Heart right ventricle (tissue), 16 donors: Measurements from ENCODE around the gene ZRANB1. TPM values are rescaled to one million over a fixed set of nuclear protein-coding genes. Genes with fewer than 3 reads are reported as not detected.

Experiments used
- ATAC-seq, 8 donors: fragments of 200-7000 bp; cut with Tn5 transposase; one replicate each; pipeline ENCODE4 v1.9.1; 2020; ENCODE audit warnings: mild to moderate bottlenecking in 8 of 8, moderate library complexity in 8 of 8, moderate number of reproducible peaks in 1 of 8
- DNase-seq, 2 donors: peaks; one replicate each; pipeline ENCODE4 v3.0.0-alpha.2; 2020
- H3K27ac ChIP-seq, 10 donors: fragments of 200-600 bp; sonication (generic) in 2 of 10; one replicate each; pipeline versions ENCODE4 v1.5.0 to v1.8.0; 2020 to 2022; ENCODE audit warnings: mild to moderate bottlenecking in 3 of 10
- H3K27me3 ChIP-seq, 7 donors: fragments of 200-600 bp; one replicate each; pipeline ENCODE4 v1.8.0; 2021 to 2022; ENCODE audit warnings: mild to moderate bottlenecking in 2 of 7
- H3K36me3 ChIP-seq, 9 donors: fragments of 200-600 bp; sonication (generic) in 1 of 9; one replicate each; pipeline versions ENCODE4 v1.5.0 to v1.8.0; 2020 to 2022; ENCODE audit warnings: mild to moderate bottlenecking in 2 of 9
- H3K4me1 ChIP-seq, 9 donors: fragments of 200-600 bp; sonication (generic) in 1 of 9; one replicate each; pipeline versions ENCODE4 v1.5.0 to v1.8.0; 2020 to 2022; ENCODE audit warnings: mild to moderate bottlenecking in 4 of 9
- H3K4me3 ChIP-seq, 10 donors: fragments of 200-600 bp; sonication (generic) in 2 of 10; one replicate each; pipeline versions ENCODE4 v1.5.0 to v1.8.0; 2020 to 2022; ENCODE audit warnings: mild to moderate bottlenecking in 7 of 10, moderate library complexity in 2 of 10
- H3K9me3 ChIP-seq, 11 donors: fragments of 200-600 bp in 10 of 11; sonication (generic) in 2 of 11; one replicate each; pipeline versions ENCODE4 v1.5.0 to v1.8.0; 2013 to 2022; ENCODE audit warnings: mild to moderate bottlenecking in 2 of 11, control low read depth in 1 of 11, moderate library complexity in 1 of 11
- WGBS, 2 donors: extraction: QIAGEN DNeasy Blood & Tissue Kit; methylation state at CpG; one replicate each; pipeline ENCODE4 v1.1.7; 2013; ENCODE audit warnings: inconsistent platforms in 1 of 2; 5-methylcytosine and 5-hydroxymethylcytosine counted together
- intact Hi-C, 10 donors: fragments of 100-400 bp; cut with DNase I; formaldehyde crosslinking; loops; one replicate each; pipeline versions ENCODE4 v1.11.1 to v1.14.2; 2022
- polyA plus RNA-seq, 2 donors: library from polyadenylated mRNA; stranded (reverse); fragments of 200-250 nt; gene quantifications; one replicate each; pipeline ENCODE4 v1.2.3, GENCODE V29; 2013
- total RNA-seq, 10 donors: library from RNA; stranded (reverse); fragmentation: NEBNext Ultra II Directional in 3 of 10; extraction: Animal tissue kit (Norgen Biotek cat#: 25700) in 3 of 10; gene quantifications; one replicate each; pipeline versions ENCODE4 v1.2.1 to v1.2.4, GENCODE V29; 2021 to 2023
- TF ChIP-seq, protein P1 (sequence below), 9 donors: fragments of 200-600 bp; sonication (generic) in 2 of 9; IDR thresholded peaks; one replicate each; pipeline versions ENCODE4 v1.5.0 to v1.8.0; 2021 to 2022; ENCODE audit warnings: antibody characterized with exemption in 9 of 9, mild to moderate bottlenecking in 5 of 9, moderate library complexity in 1 of 9
- donor health status: Arrhythmogenic right ventricular cardiomyopathy.
- donor health status: ischemic (EF 13 %, LVEDD 7.1; RV severe dilation, severe dysfunction).
- donor health status: healthy with polysubstance abuse.
- donor health status: DM: no; HTN: yes; CAD: no.
- donor health status: DM: no; HTN: no; CAD: no.
- donor health status: ischemic (EF 25% LVEDD 6.9; RV normal size, moderate dysfunction).
- donor health status: ischemic (EF 25% LVEDD 5.7; RV mildly dilated, moderate dysfunction).
- donor health status: healthy.
- donor health status: DM: yes; HTN: yes; CAD: no.
- donor health status: Ischemic cardiomyopathy.
- donor health status: ischemic (EF 35%, LVEDD 5.7; RV mildly dilated, moderate dysfunction).
- donor health status: nonischemic (EF 11% LVEDD 7.7; RV severe dilation, severe dysfunction).
- donor health status: DM: yes; HTN: yes; CAD: no.
- donor health status: PGD.
- donor health status: ischemic (EF 29% LVEDD 5.4; RV normal size, mild dysfunction).
- donor health status: nonischemic (EF 23%, LVEDD 6.1; RV moderate dilation, normal function).

The ZRANB1 gene
- total and polyA plus RNA-seq, 12 donors = 13.0 to 33.2 (median 27.5) TPM

DNA sequence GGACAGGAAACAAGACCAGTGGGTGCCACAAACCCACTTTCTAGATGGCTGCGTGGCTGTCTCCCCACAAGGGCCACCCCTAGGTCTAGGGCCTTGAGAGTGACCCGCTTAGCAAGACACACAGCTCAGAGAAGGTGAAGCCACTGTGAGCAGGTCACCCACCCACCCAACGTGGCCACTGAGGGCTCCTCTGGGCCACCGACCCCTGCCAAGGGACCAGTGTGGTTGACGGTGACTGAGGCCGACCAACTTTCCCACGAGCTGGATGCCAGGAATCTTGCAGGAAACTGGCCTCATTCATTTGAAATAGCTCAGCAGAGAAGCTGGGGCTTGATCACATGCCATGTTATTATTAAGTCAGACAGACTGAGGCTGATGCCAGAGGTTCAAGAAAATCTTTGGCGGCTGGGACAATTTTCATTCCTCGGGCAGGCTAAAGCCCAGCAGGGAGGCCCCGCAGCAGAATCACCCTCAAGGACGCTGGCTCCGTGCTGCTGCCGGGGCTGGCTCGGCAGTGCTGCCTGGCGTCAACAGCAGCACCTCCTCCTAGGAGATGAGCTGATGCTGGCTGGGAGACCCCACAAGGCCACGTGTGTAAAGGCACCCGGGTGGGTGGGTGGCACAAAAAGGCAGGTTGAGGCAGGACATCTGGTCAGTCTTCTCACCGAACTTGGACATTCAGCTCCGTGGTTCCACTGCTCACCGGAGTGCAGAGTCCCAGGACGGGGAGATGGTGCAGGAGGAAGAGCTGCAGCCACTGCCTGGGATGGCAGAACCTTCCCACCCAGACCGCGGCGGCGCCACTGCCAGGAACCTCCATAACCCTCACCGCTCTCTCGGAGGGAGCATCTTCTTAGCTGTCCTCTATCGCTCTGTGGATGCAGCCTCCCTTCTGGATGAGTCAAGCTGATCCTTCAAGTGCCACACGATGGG lies 57.8 kb downstream of the ZRANB1 start:
- intact Hi-C loops = loop anchor here in 7 of 10 donors (5.0 to 10.0 kb wide), 9 partner anchors 38 to 158 kb away; no protein-coding TSS in a partner anchor
- Histone ChIP-seq H3K9me3 (no peaks in the 10 kb centered on the region), H3K4me1 (peaks cover 30 to 56% (median 42%) of the 10 kb centered on the region in 9 donors), H3K4me3 (no peak overlapping the region), H3K36me3 (peaks cover 0 to 94% (median 22%) of the 10 kb centered on the region in 9 donors), H3K27ac (peak overlapping the region; percentile 26 to 81 (median 68)), H3K27me3 (no peaks in the 10 kb centered on the region)
- WGBS, 2 donors = 54 to 56% methylated on average over 29 of the region's 29 CpGs
- ATAC-seq (peak; percentile 50 to 73 (median 63)), DNase-seq (peak in 1 of 2 donors; percentile 66)
- TF ChIP-seq, protein P1, sequence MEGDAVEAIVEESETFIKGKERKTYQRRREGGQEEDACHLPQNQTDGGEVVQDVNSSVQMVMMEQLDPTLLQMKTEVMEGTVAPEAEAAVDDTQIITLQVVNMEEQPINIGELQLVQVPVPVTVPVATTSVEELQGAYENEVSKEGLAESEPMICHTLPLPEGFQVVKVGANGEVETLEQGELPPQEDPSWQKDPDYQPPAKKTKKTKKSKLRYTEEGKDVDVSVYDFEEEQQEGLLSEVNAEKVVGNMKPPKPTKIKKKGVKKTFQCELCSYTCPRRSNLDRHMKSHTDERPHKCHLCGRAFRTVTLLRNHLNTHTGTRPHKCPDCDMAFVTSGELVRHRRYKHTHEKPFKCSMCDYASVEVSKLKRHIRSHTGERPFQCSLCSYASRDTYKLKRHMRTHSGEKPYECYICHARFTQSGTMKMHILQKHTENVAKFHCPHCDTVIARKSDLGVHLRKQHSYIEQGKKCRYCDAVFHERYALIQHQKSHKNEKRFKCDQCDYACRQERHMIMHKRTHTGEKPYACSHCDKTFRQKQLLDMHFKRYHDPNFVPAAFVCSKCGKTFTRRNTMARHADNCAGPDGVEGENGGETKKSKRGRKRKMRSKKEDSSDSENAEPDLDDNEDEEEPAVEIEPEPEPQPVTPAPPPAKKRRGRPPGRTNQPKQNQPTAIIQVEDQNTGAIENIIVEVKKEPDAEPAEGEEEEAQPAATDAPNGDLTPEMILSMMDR (IDR thresholded peaks at IDR 0.05) = no peak

DNA sequence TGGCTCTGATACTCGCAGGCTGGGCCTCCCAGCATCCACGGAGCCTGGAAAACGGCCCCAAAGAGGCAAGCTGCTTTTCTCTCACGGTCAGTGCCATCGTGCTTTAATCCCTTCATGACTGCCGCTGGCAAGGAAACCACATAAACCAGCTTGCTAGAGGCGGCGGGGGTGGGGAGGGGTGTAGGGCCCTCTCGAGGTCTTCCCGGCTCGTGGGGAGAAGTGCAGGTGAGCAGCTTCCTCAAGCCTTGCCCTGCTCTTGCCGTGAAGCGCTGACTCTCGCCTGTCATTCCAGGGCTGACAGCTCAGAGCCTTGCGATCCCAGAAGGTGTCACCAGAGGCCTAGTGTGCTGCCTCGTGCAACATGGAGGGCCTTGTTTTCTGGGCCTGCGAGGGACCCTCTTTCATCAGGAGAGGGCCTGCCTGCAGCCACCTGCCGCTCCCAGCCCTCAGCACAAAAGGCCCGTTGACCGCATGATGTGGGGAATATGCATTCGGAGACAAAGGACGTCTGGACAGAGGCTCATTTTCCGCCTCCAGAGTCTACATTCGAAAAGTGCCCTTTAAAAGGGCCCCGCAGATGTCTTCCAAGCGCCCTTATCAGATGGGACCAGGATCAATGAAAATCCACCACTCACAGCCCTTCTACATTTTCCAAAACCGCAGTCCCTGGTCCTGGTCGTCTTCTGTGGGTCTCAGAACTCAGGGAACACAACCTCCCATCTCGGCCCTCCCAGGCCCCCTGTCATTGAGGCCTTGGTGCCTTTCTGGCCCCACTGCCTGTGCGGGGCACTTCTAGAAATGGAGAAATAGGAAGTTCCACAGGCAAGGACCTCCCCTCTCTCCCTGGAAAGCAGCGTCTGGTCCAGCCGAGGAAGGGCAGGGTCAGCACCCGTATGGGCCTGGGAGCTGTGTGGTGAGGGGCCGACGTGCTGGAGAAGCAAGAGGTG lies 58.7 kb downstream of the ZRANB1 start:
- intact Hi-C loops = loop anchor here in 4 of 10 donors (5.0 to 10.0 kb wide), 3 partner anchors 37 to 154 kb away; no protein-coding TSS in a partner anchor
- TF ChIP-seq, protein P1 (IDR thresholded peaks at IDR 0.05) = peak in 6 of 9 donors; percentile 5 to 45 (median 28)
- no peaks in the 10 kb centered on the region for H3K9me3 ChIP-seq
- peaks cover 30 to 56% (median 42%) of the 10 kb centered on the region in 9 donors for H3K4me1 ChIP-seq
- H3K27ac ChIP-seq = peak overlapping the region in 9 of 10 donors; percentile 12 to 81 (median 71)
- H3K36me3 ChIP-seq = peaks cover 0 to 93% (median 17%) of the 10 kb centered on the region in 9 donors
- H3K4me3 ChIP-seq = no peak overlapping the region
- ATAC-seq (peak in 6 of 8 donors; percentile 23 to 60 (median 36)), DNase-seq (peak in 1 of 2 donors; percentile 18)
- 60 to 66% methylated on average over 35 of the region's 35 CpGs for WGBS, 2 donors
- no peaks in the 10 kb centered on the region for H3K27me3 ChIP-seq

DNA sequence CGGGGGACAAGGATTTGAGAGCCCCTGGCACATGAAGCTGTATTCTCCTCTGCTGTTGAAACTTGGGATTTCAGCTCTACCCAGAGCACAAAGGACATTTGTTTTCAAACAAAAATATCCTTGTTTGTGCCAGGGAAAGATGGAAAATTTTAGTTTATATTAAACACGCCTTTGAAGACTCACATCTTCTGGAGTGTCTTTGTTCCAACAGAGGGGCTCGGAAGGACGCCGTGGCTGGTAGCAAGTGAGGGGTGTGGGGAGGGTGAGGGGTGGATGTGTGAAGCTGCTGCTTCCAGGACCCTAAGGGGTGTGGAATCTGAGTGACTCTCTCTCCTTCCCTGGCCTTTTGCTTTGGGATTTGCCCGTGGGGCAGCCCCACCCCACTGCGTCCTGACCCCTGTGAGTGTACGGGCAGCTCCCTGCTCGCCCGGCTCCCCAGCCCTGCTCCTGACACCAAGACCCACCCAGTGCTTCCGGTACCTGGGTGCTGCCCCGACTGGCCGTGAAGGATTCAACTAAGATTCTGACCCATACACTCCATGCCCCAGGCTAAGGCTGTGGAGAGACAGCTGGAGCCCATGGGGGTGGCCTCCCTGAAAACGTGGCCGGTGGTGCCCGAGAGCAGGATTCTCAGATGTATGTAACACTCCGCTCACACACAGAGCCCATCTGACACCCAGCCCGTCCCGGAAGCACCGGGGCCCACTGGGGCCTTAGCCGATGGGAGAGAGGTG lies 59.6 kb downstream of the ZRANB1 start:
- DNase-seq = peak in 1 of 2 donors; percentile 4

More for the DNA sequence above, 59.6 kb downstream of the ZRANB1 start:
- TF ChIP-seq, protein P1 (IDR thresholded peaks at IDR 0.05) = no peak
- peak overlapping the region in 6 of 10 donors; percentile 59 to 81 (median 76) for H3K27ac ChIP-seq
- no peaks in the 10 kb centered on the region for H3K27me3 ChIP-seq
- H3K4me3 ChIP-seq = no peak overlapping the region
- intact Hi-C loops = loop anchor here in 4 of 10 donors (5.0 to 10.0 kb wide), 3 partner anchors 36 to 153 kb away; no protein-coding TSS in a partner anchor
- H3K9me3 ChIP-seq = no peaks in the 10 kb centered on the region
- H3K36me3 ChIP-seq = peaks cover 0 to 93% (median 14%) of the 10 kb centered on the region in 9 donors
- WGBS, 2 donors = 63% methylated on average over 21 of the region's 21 CpGs
- peak in 4 of 8 donors; percentile 1 to 7 (median 2) for ATAC-seq
- H3K4me1 ChIP-seq = peaks cover 32 to 61% (median 44%) of the 10 kb centered on the region in 9 donors
